ENCODE measurements around the gene HPSE2.

DNA sequence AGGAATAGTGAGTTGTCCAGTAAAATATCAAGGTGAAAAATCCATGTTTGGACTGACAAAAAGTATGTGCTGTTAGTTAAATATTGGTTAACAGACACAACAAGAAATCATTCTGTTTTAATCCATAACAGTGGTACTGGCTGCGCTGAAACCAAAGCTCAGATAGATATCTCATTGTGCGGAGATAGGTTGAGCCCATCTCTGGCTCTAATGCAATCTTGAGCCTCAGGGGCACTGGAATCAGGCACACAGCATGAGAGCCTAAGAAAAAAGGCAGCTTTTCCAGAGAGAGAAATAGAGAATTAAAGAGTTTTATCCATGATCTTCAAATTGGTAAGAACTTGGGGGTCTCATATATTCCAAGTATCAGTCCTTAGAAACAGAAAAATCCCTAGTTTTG is 373.7 kb downstream of the HPSE2 start:
- TF ChIP-seq, protein P1, sequence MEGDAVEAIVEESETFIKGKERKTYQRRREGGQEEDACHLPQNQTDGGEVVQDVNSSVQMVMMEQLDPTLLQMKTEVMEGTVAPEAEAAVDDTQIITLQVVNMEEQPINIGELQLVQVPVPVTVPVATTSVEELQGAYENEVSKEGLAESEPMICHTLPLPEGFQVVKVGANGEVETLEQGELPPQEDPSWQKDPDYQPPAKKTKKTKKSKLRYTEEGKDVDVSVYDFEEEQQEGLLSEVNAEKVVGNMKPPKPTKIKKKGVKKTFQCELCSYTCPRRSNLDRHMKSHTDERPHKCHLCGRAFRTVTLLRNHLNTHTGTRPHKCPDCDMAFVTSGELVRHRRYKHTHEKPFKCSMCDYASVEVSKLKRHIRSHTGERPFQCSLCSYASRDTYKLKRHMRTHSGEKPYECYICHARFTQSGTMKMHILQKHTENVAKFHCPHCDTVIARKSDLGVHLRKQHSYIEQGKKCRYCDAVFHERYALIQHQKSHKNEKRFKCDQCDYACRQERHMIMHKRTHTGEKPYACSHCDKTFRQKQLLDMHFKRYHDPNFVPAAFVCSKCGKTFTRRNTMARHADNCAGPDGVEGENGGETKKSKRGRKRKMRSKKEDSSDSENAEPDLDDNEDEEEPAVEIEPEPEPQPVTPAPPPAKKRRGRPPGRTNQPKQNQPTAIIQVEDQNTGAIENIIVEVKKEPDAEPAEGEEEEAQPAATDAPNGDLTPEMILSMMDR (conservative IDR thresholded peaks at IDR 0.05) = no peak
- no peak for TF ChIP-seq EZH2 (IDR thresholded peaks at IDR 0.05; ENCODE audit: low read depth)

Measured in PC-9 (cell line).